Measurements from ENCODE around the gene CAPN15. TPM values are rescaled to one million over a fixed set of nuclear protein-coding genes. Genes with fewer than 3 reads are reported as not detected.

The CAPN15 gene
- total RNA-seq, 2 donors from 2014 or later = 55.3 to 76.1 TPM

DNA sequence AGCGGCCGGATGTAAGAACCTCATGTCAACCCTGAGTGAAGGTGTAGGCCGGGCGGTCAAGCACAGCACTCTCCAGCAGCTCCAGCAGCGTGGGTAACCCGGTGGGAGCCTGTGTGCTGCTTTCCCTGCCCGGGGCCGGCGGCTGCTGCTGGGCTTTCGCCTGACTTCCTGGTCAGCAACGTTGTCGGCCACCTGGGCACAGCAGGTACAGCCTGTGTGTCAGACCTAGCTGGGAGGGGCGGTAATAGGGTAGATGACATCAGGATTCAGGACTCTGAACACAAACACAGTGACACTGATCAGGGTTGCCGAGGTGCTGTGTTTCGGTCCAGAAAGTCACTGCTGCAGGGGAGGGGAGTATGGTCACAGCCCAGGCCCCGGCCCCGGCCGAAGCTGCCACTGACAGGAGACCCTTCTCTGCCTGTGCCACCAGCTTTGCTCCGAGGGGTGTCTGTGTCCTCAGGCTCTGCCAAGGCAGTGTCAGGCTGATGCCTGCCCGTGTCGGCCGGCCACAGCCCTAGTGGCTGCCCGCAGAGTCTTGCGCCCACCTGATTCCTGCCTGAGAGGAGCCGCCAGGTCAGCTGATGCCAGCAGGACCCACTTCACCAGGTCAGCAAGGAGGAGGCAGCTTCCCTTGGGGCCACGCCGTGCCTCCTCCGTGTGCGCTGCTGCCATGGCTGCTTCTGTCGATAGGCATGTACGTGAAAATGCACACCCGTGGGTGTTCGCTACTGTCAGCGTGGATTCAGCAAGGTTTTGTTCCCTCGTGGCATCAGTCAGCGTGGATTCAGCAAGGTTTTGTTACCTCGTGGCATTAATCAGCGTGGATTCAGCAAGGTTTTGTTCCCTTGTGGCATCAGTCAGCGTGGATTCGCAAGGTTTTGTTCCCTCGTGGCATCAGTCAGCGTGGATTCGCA lies 71.6 kb downstream of the CAPN15 start:
- Mint-ChIP-seq H3K9me3 (peaks cover 2% of the 10 kb centered on the region), H3K4me1 (no peaks in the 10 kb centered on the region), H3K4me3 (no peak overlapping the region), H3K27ac (no peak overlapping the region), H3K27me3 (ENCODE audit: insufficient read depth) (no peaks in the 10 kb centered on the region), H3K36me3 (ENCODE audit: low read depth) (peaks cover 37% of the 10 kb centered on the region)
- WGBS, 2 experiments (ENCODE audit: insufficient coverage in 1 of 2, insufficient read length in 1 of 2) = 95 to 98% methylated on average over 24 to 40 of the region's 43 CpGs
- Histone ChIP-seq H3K27me3 (ENCODE audit: control insufficient read depth, insufficient read depth, low read length, poor library complexity, severe bottlenecking) (no peaks in the 10 kb centered on the region), H3K4me3 (ENCODE audit: low read length) (no peak overlapping the region), H3K9me3 (ENCODE audit: control insufficient read depth, low read length) (no peaks in the 10 kb centered on the region), H3K9ac (ENCODE audit: extremely low read depth, low read length, poor library complexity, severe bottlenecking) (no peak overlapping the region), H3K4me1 (ENCODE audit: control insufficient read depth, insufficient read depth, low read length) (no peaks in the 10 kb centered on the region), H3K36me3 (ENCODE audit: control insufficient read depth, insufficient read depth, low read length) (peaks cover 13% of the 10 kb centered on the region), H3K27ac (ENCODE audit: low read depth, low read length) (no peak overlapping the region)
- no peak for DNase-seq
- TF ChIP-seq, protein P1, sequence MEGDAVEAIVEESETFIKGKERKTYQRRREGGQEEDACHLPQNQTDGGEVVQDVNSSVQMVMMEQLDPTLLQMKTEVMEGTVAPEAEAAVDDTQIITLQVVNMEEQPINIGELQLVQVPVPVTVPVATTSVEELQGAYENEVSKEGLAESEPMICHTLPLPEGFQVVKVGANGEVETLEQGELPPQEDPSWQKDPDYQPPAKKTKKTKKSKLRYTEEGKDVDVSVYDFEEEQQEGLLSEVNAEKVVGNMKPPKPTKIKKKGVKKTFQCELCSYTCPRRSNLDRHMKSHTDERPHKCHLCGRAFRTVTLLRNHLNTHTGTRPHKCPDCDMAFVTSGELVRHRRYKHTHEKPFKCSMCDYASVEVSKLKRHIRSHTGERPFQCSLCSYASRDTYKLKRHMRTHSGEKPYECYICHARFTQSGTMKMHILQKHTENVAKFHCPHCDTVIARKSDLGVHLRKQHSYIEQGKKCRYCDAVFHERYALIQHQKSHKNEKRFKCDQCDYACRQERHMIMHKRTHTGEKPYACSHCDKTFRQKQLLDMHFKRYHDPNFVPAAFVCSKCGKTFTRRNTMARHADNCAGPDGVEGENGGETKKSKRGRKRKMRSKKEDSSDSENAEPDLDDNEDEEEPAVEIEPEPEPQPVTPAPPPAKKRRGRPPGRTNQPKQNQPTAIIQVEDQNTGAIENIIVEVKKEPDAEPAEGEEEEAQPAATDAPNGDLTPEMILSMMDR (conservative IDR thresholded peaks at IDR 0.05) = no peak

DNA sequence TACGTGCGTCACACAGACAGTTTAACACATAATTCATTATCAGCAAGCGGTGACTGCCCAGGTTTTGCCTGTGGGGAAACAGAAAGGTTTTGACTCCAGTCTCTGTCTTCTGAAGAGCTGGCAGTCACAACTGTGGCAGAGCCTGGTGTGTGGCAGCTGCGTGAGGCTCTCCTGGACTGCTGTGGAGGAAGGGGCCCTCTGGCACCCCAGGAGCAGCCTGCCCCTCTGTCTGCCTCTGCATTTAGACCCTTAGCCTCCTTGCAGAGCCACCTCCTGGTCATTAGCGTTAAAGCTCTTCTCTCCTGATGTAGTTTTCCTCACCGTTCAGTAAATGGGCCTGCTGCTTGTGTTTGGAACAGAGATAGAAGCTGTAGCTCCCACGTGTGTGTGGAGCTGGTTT lies 73.3 kb downstream of the CAPN15 start:
- DNase-seq = peak; percentile 64
- Histone ChIP-seq H3K27me3 (ENCODE audit: control insufficient read depth, insufficient read depth, low read length, poor library complexity, severe bottlenecking) (no peaks in the 10 kb centered on the region), H3K4me1 (ENCODE audit: control insufficient read depth, insufficient read depth, low read length) (no peaks in the 10 kb centered on the region), H3K27ac (ENCODE audit: low read depth, low read length) (no peak overlapping the region), H3K4me3 (ENCODE audit: low read length) (no peak overlapping the region), H3K9me3 (ENCODE audit: control insufficient read depth, low read length) (peaks cover 16% of the 10 kb centered on the region), H3K36me3 (ENCODE audit: control insufficient read depth, insufficient read depth, low read length) (peaks cover 13% of the 10 kb centered on the region), H3K9ac (ENCODE audit: extremely low read depth, low read length, poor library complexity, severe bottlenecking) (no peak overlapping the region)
- H3K9me3 Mint-ChIP-seq = peaks cover 18% of the 10 kb centered on the region
- H3K4me1 Mint-ChIP-seq = no peaks in the 10 kb centered on the region
- H3K27me3 Mint-ChIP-seq (ENCODE audit: insufficient read depth) = peaks cover 5% of the 10 kb centered on the region
- H3K27ac Mint-ChIP-seq = no peak overlapping the region
- TF ChIP-seq, protein P1 (conservative IDR thresholded peaks at IDR 0.05) = peak; percentile 67
- H3K36me3 Mint-ChIP-seq (ENCODE audit: low read depth) = peaks cover 51% of the 10 kb centered on the region
- 66 to 69% methylated on average over 6 to 7 of the region's 7 CpGs for WGBS, 2 experiments (ENCODE audit: insufficient coverage in 1 of 2, insufficient read length in 1 of 2)
- no peak overlapping the region for H3K4me3 Mint-ChIP-seq

DNA sequence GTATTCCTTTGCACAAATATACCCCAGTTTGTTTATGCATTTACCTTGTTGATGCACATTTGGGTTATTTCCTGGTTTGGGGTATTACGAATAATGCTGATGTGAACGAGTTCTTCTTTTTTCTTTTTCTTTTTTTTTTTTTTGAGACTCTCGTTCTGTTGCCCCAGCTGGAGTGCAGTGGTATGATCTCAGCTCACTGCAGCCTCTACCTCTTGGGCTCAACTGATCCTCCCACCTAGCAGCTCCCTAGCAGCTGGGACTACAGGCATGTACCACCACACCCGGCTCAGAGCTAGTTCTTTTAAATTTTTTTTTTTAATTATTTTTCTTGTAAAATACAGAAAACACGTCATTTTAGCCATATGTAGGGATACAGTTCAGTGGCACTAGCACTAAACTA lies 76.4 kb downstream of the CAPN15 start:
- Histone ChIP-seq H3K9me3 (ENCODE audit: control insufficient read depth, low read length) (peaks cover 16% of the 10 kb centered on the region), H3K27ac (ENCODE audit: low read depth, low read length) (no peak overlapping the region)
- H3K36me3 Mint-ChIP-seq (ENCODE audit: low read depth) = peaks cover 38% of the 10 kb centered on the region

More for the DNA sequence above, 76.4 kb downstream of the CAPN15 start:
- no peak overlapping the region for H3K4me3 ChIP-seq (ENCODE audit: low read length)
- Mint-ChIP-seq H3K4me1 (peaks cover 11% of the 10 kb centered on the region), H3K4me3 (no peak overlapping the region), H3K27ac (no peak overlapping the region), H3K27me3 (ENCODE audit: insufficient read depth) (peaks cover 5% of the 10 kb centered on the region), H3K9me3 (peaks cover 30% of the 10 kb centered on the region)
- H3K4me1 ChIP-seq (ENCODE audit: control insufficient read depth, insufficient read depth, low read length) = no peaks in the 10 kb centered on the region
- TF ChIP-seq, protein P1 (conservative IDR thresholded peaks at IDR 0.05) = no peak
- no peak for DNase-seq
- WGBS, 2 experiments (ENCODE audit: insufficient coverage in 1 of 2, insufficient read length in 1 of 2) = 85 to 90% methylated on average over 3 to 5 of the region's 5 CpGs
- peaks cover 11% of the 10 kb centered on the region for H3K36me3 ChIP-seq (ENCODE audit: control insufficient read depth, insufficient read depth, low read length)
- H3K27me3 ChIP-seq (ENCODE audit: control insufficient read depth, insufficient read depth, low read length, poor library complexity, severe bottlenecking) = no peaks in the 10 kb centered on the region
- H3K9ac ChIP-seq (ENCODE audit: extremely low read depth, low read length, poor library complexity, severe bottlenecking) = no peak overlapping the region

Small RNAs within 50 kb of the gene (microRNA-seq; reads per million reads assigned to microRNA genes)
- gene MIR3176 (ENCODE audit: borderline microRNAs expressed) = not detected
- not detected for gene MIR5587 (ENCODE audit: borderline microRNAs expressed)

Other genes starting within 250 kb of the CAPN15 start
- 10 to 100 TPM in 1 of 2 donors, 1 to 10 TPM in 1; 6.8 to 19.2 TPM for gene ARHGDIG, start 247.1 kb upstream of the CAPN15 start, total RNA-seq
- gene PDIA2, start 244.5 kb upstream of the CAPN15 start, total RNA-seq = 1 to 10 TPM; 2.9 to 9.9 TPM
- 10 to 100 TPM; 36.5 to 37.3 TPM for gene AXIN1, start 175.0 kb upstream of the CAPN15 start, total RNA-seq
- gene MRPL28, start 157.2 kb upstream of the CAPN15 start, total RNA-seq = 100 to 1,000 TPM; 137 to 138 TPM
- 100 to 1,000 TPM; 104 to 115 TPM for gene PGAP6, start 145.7 kb upstream of the CAPN15 start, total RNA-seq
- 100 to 1,000 TPM; 274 to 350 TPM for gene NME4, start 130.5 kb upstream of the CAPN15 start, total RNA-seq
- gene DECR2, start 125.8 kb upstream of the CAPN15 start, total RNA-seq = 10 to 100 TPM; 31.8 to 43.5 TPM
- 10 to 100 TPM; 62.7 to 68.9 TPM for gene RAB11FIP3, start 102.1 kb upstream of the CAPN15 start, total RNA-seq
- under 1 TPM; 0.29 to 0.62 TPM for gene PRR35, start 32.7 kb downstream of the CAPN15 start, total RNA-seq
- gene NHLRC4, start 39.3 kb downstream of the CAPN15 start, total RNA-seq = 1 to 10 TPM; 1.1 TPM
- 100 to 1,000 TPM; 128 to 129 TPM for gene PIGQ, start 42.3 kb downstream of the CAPN15 start, total RNA-seq
- 10 to 100 TPM; 21.3 to 25.9 TPM for gene RAB40C, start 62.4 kb downstream of the CAPN15 start, total RNA-seq
- gene WFIKKN1, start 103.3 kb downstream of the CAPN15 start, total RNA-seq = 10 to 100 TPM in 1 of 2 donors, 1 to 10 TPM in 1; 7.7 to 11.6 TPM
- gene METTL26, start 108.6 kb downstream of the CAPN15 start, total RNA-seq = 10 to 100 TPM; 72.1 to 79.8 TPM
- gene MCRIP2, start 114.1 kb downstream of the CAPN15 start, total RNA-seq = 10 to 100 TPM; 22.8 to 34.2 TPM
- gene WDR90, start 121.7 kb downstream of the CAPN15 start, total RNA-seq = 100 to 1,000 TPM; 112 to 120 TPM
- gene RHOT2, start 140.4 kb downstream of the CAPN15 start, total RNA-seq = 100 to 1,000 TPM; 180 to 193 TPM
- 1 to 10 TPM; 3.7 to 5.1 TPM for gene RHBDL1, start 148.0 kb downstream of the CAPN15 start, total RNA-seq
- gene STUB1, start 152.7 kb downstream of the CAPN15 start, total RNA-seq = 100 to 1,000 TPM; 105 to 124 TPM
- gene JMJD8, start 156.6 kb downstream of the CAPN15 start, total RNA-seq = 10 to 100 TPM; 48.8 to 55.6 TPM
- 10 to 100 TPM; 20.8 to 21.5 TPM for gene WDR24, start 162.7 kb downstream of the CAPN15 start, total RNA-seq
- 1 to 10 TPM in 1 of 2 donors, under 1 TPM in 1; 0.38 to 2.2 TPM for gene FBXL16, start 178.1 kb downstream of the CAPN15 start, total RNA-seq
- gene METRN, start 187.4 kb downstream of the CAPN15 start, total RNA-seq = 10 to 100 TPM; 33.4 to 38.5 TPM
- 10 to 100 TPM; 36.9 to 40.6 TPM for gene ANTKMT, start 193.4 kb downstream of the CAPN15 start, total RNA-seq
- 1 to 10 TPM; 6.5 to 8.1 TPM for gene CCDC78, start 198.7 kb downstream of the CAPN15 start, total RNA-seq
- gene HAGHL, start 199.4 kb downstream of the CAPN15 start, total RNA-seq = 10 to 100 TPM in 1 of 2 donors, 1 to 10 TPM in 1; 8.9 to 11.4 TPM
- 10 to 100 TPM; 41.4 to 43.3 TPM for gene CIAO3, start 213.3 kb downstream of the CAPN15 start, total RNA-seq
- gene MSLN, start 233.0 kb downstream of the CAPN15 start, total RNA-seq = under 1 TPM; 0.42 to 0.86 TPM

All from endodermal cell (in vitro differentiated cells).